Astrocyte (in vitro differentiated cells and primary cell): Measurements from ENCODE around the gene LCMT1.

Source experiments
- EZH2 ChIP-seq: IDR thresholded peaks from 2 replicates; pipeline ENCODE4 v1.6.1; 2012; ENCODE audit warnings: mild to moderate bottlenecking, low read length, inconsistent platforms; ENCODE audit not compliant: insufficient read depth
- TF ChIP-seq, protein P1 (sequence below): IDR thresholded peaks from 2 replicates; pipeline ENCODE4 v1.5.1; 2011; ENCODE audit warnings: low read depth, mild to moderate bottlenecking, inconsistent platforms, low read length, moderate library complexity; ENCODE audit not compliant: insufficient read depth

DNA sequence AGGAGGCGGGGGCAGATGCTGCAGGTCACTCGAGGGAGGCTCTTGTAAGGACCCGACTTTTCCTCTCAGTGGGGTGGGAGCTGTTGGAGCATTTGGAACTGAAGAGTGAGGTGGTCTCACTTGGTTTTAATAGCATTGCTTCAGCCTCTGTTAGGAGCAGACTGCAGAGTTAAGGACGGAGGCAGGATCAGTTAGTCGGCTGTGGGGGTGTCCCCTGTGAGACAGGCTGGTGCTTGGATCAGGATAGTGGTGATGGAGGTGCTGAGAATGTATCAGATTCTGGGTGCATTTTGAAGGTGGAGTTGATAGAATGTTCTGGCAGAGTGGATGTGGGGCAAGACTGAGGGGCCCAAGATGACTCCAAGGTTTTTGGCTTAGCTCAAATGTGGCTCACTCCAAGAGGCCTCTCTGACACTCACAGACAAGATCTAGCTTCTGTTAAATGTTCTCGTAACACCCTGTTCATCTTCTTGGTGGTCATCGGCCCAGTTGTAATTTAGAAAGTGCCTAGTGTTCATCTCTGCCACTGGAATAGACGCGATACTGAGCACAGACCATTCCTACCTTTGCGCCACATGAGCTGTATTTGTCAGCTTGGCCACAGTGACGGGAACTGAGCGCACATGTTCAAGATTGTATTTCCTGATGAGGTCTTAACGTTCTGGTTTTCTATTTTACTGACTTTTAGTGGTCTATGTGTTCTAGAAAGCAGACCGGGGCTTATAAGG lies 7.5 kb downstream of the LCMT1 start:
- TF ChIP-seq, protein P1, sequence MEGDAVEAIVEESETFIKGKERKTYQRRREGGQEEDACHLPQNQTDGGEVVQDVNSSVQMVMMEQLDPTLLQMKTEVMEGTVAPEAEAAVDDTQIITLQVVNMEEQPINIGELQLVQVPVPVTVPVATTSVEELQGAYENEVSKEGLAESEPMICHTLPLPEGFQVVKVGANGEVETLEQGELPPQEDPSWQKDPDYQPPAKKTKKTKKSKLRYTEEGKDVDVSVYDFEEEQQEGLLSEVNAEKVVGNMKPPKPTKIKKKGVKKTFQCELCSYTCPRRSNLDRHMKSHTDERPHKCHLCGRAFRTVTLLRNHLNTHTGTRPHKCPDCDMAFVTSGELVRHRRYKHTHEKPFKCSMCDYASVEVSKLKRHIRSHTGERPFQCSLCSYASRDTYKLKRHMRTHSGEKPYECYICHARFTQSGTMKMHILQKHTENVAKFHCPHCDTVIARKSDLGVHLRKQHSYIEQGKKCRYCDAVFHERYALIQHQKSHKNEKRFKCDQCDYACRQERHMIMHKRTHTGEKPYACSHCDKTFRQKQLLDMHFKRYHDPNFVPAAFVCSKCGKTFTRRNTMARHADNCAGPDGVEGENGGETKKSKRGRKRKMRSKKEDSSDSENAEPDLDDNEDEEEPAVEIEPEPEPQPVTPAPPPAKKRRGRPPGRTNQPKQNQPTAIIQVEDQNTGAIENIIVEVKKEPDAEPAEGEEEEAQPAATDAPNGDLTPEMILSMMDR, result no peak
- TF ChIP-seq EZH2, result no peak
